Endothelial cell of umbilical vein (primary cell): ENCODE measurements around the gene MRLN. TPM values are rescaled to one million over a fixed set of nuclear protein-coding genes. Genes with fewer than 3 reads are reported as not detected.

Source experiments
- BruUV-seq: library from RNA; stranded (reverse); fragments of 400-500 nt; replicated peaks from 2 replicates; lab custom pipeline; 2021; lab: Mats Ljungman, UMichigan
- CTCF ChIA-PET: fragments of 300-600, 350-600 bp; sonication (Branson Sonifier 250); formaldehyde crosslinking; loops from one replicate; lab custom pipeline; 2021; ENCODE audit warnings: antibody characterized with exemption, inconsistent platforms; lab: Charles Lee
- POLR2A ChIA-PET: fragments of 300-600, 350-600 bp; sonication (Branson Sonifier 250); formaldehyde crosslinking; loops from one replicate; lab custom pipeline; 2021; ENCODE audit warnings: antibody characterized with exemption, inconsistent platforms; lab: Charles Lee
- DNase-seq: peaks from one replicate; pipeline ENCODE4 v3.0.0-alpha.2; 2011; ENCODE audit warnings: low read depth, low spot score
- FAIRE-seq: peaks from 2 replicates; lab custom pipeline; 2011; peaks lifted over from hg19 to GRCh38; lab: Jason Lieb, UNC
- H2AFZ ChIP-seq: 2 replicates; pipeline ENCODE4 v1.6.0; 2012; ENCODE audit warnings: low read depth, low read length, control low read depth, inconsistent platforms
- H3K27ac ChIP-seq: 2 replicates; pipeline ENCODE4 v1.5.1; 2011; ENCODE audit warnings: low read depth, mild to moderate bottlenecking, control low read depth, low read length, moderate library complexity; ENCODE audit not compliant: insufficient read depth
- H3K27me3 ChIP-seq, 2 experiments: 2 replicates each; pipeline versions ENCODE4 v1.6.0 to v1.6.1; 2011; ENCODE audit warnings: low read length in 2 of 2, mixed read lengths in 1 of 2; ENCODE audit not compliant: control insufficient read depth in 2 of 2, insufficient read depth in 2 of 2
- H3K36me3 ChIP-seq, 2 experiments: 2 replicates in 1 of 2; 3 replicates in 1 of 2; pipeline ENCODE4 v1.5.1; 2011; ENCODE audit warnings: low read length in 2 of 2, mild to moderate bottlenecking in 1 of 2, moderate library complexity in 1 of 2; ENCODE audit not compliant: control insufficient read depth in 2 of 2, insufficient read depth in 2 of 2; ENCODE audit errors: extremely low read depth in 1 of 2
- H3K4me1 ChIP-seq: 3 replicates; pipeline ENCODE4 v1.5.1; 2011; ENCODE audit warnings: mild to moderate bottlenecking, low read length; ENCODE audit not compliant: control insufficient read depth, insufficient read depth; ENCODE audit errors: extremely low read depth
- H3K4me2 ChIP-seq: 2 replicates; pipeline ENCODE4 v1.6.1; 2011; ENCODE audit warnings: low read length, control low read depth, mixed read lengths; ENCODE audit not compliant: insufficient read depth
- H3K4me3 ChIP-seq, 3 experiments: fragments of 200-600 bp in 1 of 3; sonication (generic), shearing (Covaris generic) in 1 of 3; replicated peaks in 1 of 3; 2 replicates each; pipeline ENCODE4 v1.5.1; 2011 to 2016; ENCODE audit warnings: control low read depth in 3 of 3, low read length in 3 of 3, mild to moderate bottlenecking in 2 of 3, inconsistent platforms in 1 of 3, low read depth in 1 of 3, moderate library complexity in 1 of 3; ENCODE audit not compliant: insufficient read depth in 1 of 3
- H3K79me2 ChIP-seq: 2 replicates; pipeline ENCODE4 v1.6.0; 2012; ENCODE audit warnings: low read length, inconsistent platforms; ENCODE audit not compliant: control insufficient read depth, insufficient read depth
- H3K9ac ChIP-seq: replicated peaks from 2 replicates; pipeline ENCODE3; 2011; ENCODE audit warnings: low read length, control low read depth; ENCODE audit not compliant: insufficient read depth; ENCODE audit errors: extremely low read depth
- H3K9me1 ChIP-seq: replicated peaks from 3 replicates; pipeline ENCODE4 v1.6.0; 2011; ENCODE audit warnings: mild to moderate bottlenecking, low read length; ENCODE audit not compliant: control insufficient read depth, insufficient read depth; ENCODE audit errors: extremely low read depth
- H3K9me3 ChIP-seq: replicated peaks from 2 replicates; pipeline ENCODE4 v1.5.1; 2012; ENCODE audit warnings: low read length, inconsistent platforms; ENCODE audit not compliant: control insufficient read depth, insufficient read depth
- H4K20me1 ChIP-seq: replicated peaks from 2 replicates; pipeline ENCODE3; 2011; ENCODE audit warnings: mild to moderate bottlenecking, low read length; ENCODE audit not compliant: control insufficient read depth, insufficient read depth; ENCODE audit errors: extremely low read depth
- EZH2 ChIP-seq: IDR thresholded peaks from 2 replicates; pipeline ENCODE4 v1.6.1; 2012; ENCODE audit warnings: borderline replicate concordance, low read depth, mild to moderate bottlenecking, moderate library complexity, low read length, inconsistent platforms; ENCODE audit not compliant: severe bottlenecking
- FOS ChIP-seq: IDR thresholded peaks from 2 replicates; pipeline ENCODE4 v1.6.1; 2011; ENCODE audit warnings: mild to moderate bottlenecking, low read length, moderate library complexity, borderline replicate concordance; ENCODE audit not compliant: insufficient read depth
- GATA2 ChIP-seq: IDR thresholded peaks from 2 replicates; pipeline ENCODE4 v1.7.0; 2011; ENCODE audit warnings: low read depth, mild to moderate bottlenecking, moderate library complexity, mixed read lengths, low read length; ENCODE audit not compliant: insufficient read length, insufficient read depth
- JUN ChIP-seq: IDR thresholded peaks from 2 replicates; pipeline ENCODE4 v1.6.1; 2011; ENCODE audit warnings: borderline replicate concordance, low read depth; ENCODE audit not compliant: insufficient read length, insufficient read depth
- MYC ChIP-seq: IDR thresholded peaks from one replicate; pipeline ENCODE4 v1.6.1; 2011; ENCODE audit warnings: mild to moderate bottlenecking, low read depth, low read length
- POLR2A ChIP-seq: IDR thresholded peaks from 2 replicates; pipeline ENCODE4 v1.6.1; 2012; ENCODE audit warnings: low read depth, mild to moderate bottlenecking, control low read depth, low read length
- POLR2AphosphoS5 ChIP-seq: IDR thresholded peaks from 2 replicates; pipeline ENCODE4 v1.6.1; 2012; ENCODE audit warnings: low read depth, mild to moderate bottlenecking, control low read depth, low read length, moderate library complexity; ENCODE audit not compliant: insufficient read depth
- dilution Hi-C: fragments of 300-500 bp; cut with MboI; formaldehyde crosslinking; loops from one replicate; pipeline ENCODE4 v1.15.0; 2019; ENCODE audit warnings: low sequenced_read_pairs; ENCODE audit not compliant: extremely low pct_ligation_motif_present
- intact Hi-C: fragments of 100-400 bp; cut with micrococcal nuclease; formaldehyde crosslinking; loops from one replicate; pipeline ENCODE4 v1.10.0; 2022
- polyA plus RNA-seq, 4 experiments: library from polyadenylated mRNA; depleted of rRNA in 3 of 4; stranded (reverse) in 3 of 4; unstranded in 1 of 4; fragments of >200 nt; gene quantifications; 2 replicates each; pipeline versions ENCODE4 v1.2.1 to v1.2.3, GENCODE V29; 2011 to 2012; ENCODE audit warnings: missing spikeins in 1 of 4
- total RNA-seq: library from RNA; stranded (reverse); gene quantifications from 2 replicates; pipeline ENCODE4 v1.2.3, GENCODE V29; 2021
- TF ChIP-seq, protein P1 (sequence below): IDR thresholded peaks from 2 replicates; pipeline ENCODE4 v1.6.1; 2011; ENCODE audit not compliant: insufficient read depth, insufficient read length
- TF ChIP-seq, protein P2 (sequence below), 2 donors: IDR thresholded peaks; 1 replicate in 1 of 2; 2 replicates in 1 of 2; pipeline ENCODE4 v1.5.1; 2011; ENCODE audit warnings: low read length in 2 of 2, mild to moderate bottlenecking in 2 of 2, moderate library complexity in 2 of 2, control low read depth in 1 of 2, inconsistent platforms in 1 of 2, low read depth in 1 of 2; ENCODE audit not compliant: insufficient read depth in 1 of 2; ENCODE audit errors: extremely low read depth in 1 of 2

The MRLN gene
- total and polyA plus RNA-seq, 2 donors (not counting 3 experiments of a cell fraction or from before 2014, with no cell fraction given) = not detected

DNA sequence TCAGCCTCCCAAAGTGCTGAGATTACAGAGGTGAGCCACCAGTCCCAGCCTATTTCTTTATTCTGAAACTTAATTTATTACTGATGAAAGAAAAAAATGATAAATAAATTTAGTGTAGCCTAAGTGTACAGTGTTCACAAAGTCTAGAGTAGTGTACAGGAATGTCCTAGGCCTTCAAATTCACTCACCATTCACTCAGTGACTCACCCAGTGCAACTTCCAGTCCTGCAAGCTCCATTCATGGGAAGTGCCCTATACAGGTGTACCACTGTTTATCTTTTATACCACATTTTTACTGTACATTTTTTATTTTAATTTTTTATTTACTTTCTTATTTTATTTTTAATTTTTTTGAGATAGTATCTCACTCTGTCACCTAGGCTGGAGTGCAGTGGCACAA is 12.2 kb downstream of the MRLN start:
- DNase-seq = no peak
- no peak overlapping the region for H3K4me3 ChIP-seq
- no peaks in the 10 kb centered on the region for H3K27me3 ChIP-seq
- H3K4me1 ChIP-seq = no peaks in the 10 kb centered on the region
- no peaks in the 10 kb centered on the region for H3K36me3 ChIP-seq
- dilution Hi-C loops (no loop called here), intact Hi-C loops (no loop called here)
- CTCF ChIA-PET = no interaction called here
- no peaks in the 10 kb centered on the region for H3K79me2 ChIP-seq
- H3K27ac ChIP-seq = no peak overlapping the region
- TF ChIP-seq, protein P1, sequence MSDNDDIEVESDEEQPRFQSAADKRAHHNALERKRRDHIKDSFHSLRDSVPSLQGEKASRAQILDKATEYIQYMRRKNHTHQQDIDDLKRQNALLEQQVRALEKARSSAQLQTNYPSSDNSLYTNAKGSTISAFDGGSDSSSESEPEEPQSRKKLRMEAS = no peak
- TF ChIP-seq POLR2A (no peak), JUN (no peak), MYC (no peak), GATA2 (no peak), FOS (no peak), EZH2 (no peak), POLR2AphosphoS5 (no peak)
- TF ChIP-seq, protein P2, sequence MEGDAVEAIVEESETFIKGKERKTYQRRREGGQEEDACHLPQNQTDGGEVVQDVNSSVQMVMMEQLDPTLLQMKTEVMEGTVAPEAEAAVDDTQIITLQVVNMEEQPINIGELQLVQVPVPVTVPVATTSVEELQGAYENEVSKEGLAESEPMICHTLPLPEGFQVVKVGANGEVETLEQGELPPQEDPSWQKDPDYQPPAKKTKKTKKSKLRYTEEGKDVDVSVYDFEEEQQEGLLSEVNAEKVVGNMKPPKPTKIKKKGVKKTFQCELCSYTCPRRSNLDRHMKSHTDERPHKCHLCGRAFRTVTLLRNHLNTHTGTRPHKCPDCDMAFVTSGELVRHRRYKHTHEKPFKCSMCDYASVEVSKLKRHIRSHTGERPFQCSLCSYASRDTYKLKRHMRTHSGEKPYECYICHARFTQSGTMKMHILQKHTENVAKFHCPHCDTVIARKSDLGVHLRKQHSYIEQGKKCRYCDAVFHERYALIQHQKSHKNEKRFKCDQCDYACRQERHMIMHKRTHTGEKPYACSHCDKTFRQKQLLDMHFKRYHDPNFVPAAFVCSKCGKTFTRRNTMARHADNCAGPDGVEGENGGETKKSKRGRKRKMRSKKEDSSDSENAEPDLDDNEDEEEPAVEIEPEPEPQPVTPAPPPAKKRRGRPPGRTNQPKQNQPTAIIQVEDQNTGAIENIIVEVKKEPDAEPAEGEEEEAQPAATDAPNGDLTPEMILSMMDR (IDR thresholded peaks at IDR 0.05; ENCODE audit: extremely low read depth in 1 of 2, insufficient read depth in 1 of 2, low read depth in 1 of 2, low read length in 2 of 2) = no peak
- H3K9ac ChIP-seq = no peak overlapping the region
- no TSS peak for BruUV-seq
- POLR2A ChIA-PET = no interaction called here
- no peak overlapping the region for H2AFZ ChIP-seq
- H3K4me2 ChIP-seq = no peak overlapping the region
- FAIRE-seq = no peak
- H3K9me3 ChIP-seq = no peaks in the 10 kb centered on the region
- no peaks in the 10 kb centered on the region for H4K20me1 ChIP-seq
- H3K9me1 ChIP-seq = no peaks in the 10 kb centered on the region
